Calu3 (cell line): ENCODE results near the gene PANX1. TPM values are rescaled to one million over a fixed set of nuclear protein-coding genes. Genes with fewer than 3 reads are reported as not detected.

Experiments used
- BruUV-seq: library from RNA; stranded (reverse); fragments of 400-500 nt; replicated peaks from 2 replicates; lab custom pipeline; 2021; lab: Mats Ljungman, UMichigan
- CTCF ChIA-PET: fragments of 300-600 bp; sonication (Branson Sonifier 250); formaldehyde crosslinking; loops from one replicate; lab custom pipeline; 2022; ENCODE audit warnings: antibody characterized with exemption; lab: Charles Lee
- DNase-seq: peaks from one replicate; pipeline ENCODE4 v3.0.0; 2022
- H3K27ac Mint-ChIP-seq: one replicate; pipeline ENCODE4 v1.8.0; 2022; ENCODE audit warnings: mixed read lengths; ENCODE audit not compliant: unreplicated experiment
- H3K27me3 Mint-ChIP-seq: one replicate; pipeline ENCODE4 v1.8.0; 2022; ENCODE audit warnings: mixed read lengths; ENCODE audit not compliant: unreplicated experiment
- H3K36me3 Mint-ChIP-seq: one replicate; pipeline ENCODE4 v1.8.0; 2022; ENCODE audit warnings: mild to moderate bottlenecking, moderate library complexity, mixed read lengths; ENCODE audit not compliant: insufficient read depth, unreplicated experiment
- H3K4me1 Mint-ChIP-seq: one replicate; pipeline ENCODE4 v1.8.0; 2022; ENCODE audit warnings: mild to moderate bottlenecking, low read depth, mixed read lengths; ENCODE audit not compliant: unreplicated experiment
- H3K4me3 Mint-ChIP-seq: one replicate; pipeline ENCODE4 v1.8.0; 2022; ENCODE audit warnings: mild to moderate bottlenecking, low read depth, moderate library complexity, mixed read lengths; ENCODE audit not compliant: unreplicated experiment
- H3K9me3 Mint-ChIP-seq: one replicate; pipeline ENCODE4 v1.8.0; 2022; ENCODE audit warnings: low read depth, mixed read lengths; ENCODE audit not compliant: unreplicated experiment
- CTCF ChIP-seq: fragments of 200-600 bp; IDR thresholded peaks from one replicate; pipeline ENCODE4 v1.8.0; 2022; ENCODE audit warnings: antibody characterized with exemption; ENCODE audit not compliant: unreplicated experiment
- intact Hi-C: fragments of 100-400 bp; cut with micrococcal nuclease; formaldehyde crosslinking; loops from one replicate; pipeline ENCODE4 v1.10.0; 2022; ENCODE audit not compliant: unreplicated experiment
- total RNA-seq: library from RNA; stranded (reverse); gene quantifications from 2 replicates; pipeline ENCODE4 v1.2.3, GENCODE V29; 2022

PANX1 gene
- total RNA-seq, 1 experiment from 2014 or later: 20.2 TPM

DNA sequence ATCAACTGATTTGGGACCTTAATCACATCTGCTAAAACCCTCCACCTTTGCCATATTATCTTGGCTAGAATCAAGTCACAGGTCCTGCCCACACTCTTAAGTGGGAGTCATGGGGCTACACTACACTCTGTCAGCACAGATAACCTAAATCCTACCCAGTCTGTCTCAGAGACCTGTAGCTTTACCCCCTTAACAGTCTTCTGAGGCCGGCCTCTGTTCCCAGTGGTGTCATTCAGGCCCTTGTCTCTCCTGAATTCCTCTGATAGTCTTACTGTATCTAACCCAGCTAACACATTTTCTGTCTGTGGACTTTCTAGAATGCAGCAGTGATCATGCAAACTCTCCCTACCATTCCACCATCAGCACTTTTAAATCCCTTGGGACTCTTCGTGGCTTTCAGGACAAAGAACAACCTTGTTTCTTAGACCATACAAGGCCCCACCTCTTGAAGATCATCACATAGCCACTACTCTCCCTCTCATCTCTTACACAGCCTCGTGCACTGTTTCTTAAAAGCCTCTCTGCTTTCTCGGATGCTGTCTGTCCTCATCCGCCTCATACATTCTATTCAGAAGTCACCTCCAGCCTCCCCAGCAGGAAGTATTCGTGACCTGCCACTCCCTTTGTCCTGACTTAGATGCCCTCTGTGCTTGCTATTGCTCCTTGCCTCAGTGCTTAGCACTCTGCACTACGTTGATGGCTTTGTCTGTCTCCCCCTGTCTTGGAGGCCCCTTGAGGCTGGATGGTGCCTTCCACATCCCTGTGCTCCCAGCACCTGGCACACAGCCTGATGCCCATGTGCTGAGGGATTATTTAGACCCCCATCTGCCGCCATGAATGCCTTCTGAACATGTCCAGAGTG is 57.9 kb downstream of the PANX1 start:
- BruUV-seq: no TSS peak
- CTCF ChIA-PET: no interaction called here
- H3K4me1 Mint-ChIP-seq: no peaks in the 10 kb centered on the region
- no peak for TF ChIP-seq CTCF
- no peaks in the 10 kb centered on the region for H3K9me3 Mint-ChIP-seq
- no peak overlapping the region for H3K4me3 Mint-ChIP-seq
- intact Hi-C loops: no loop called here
- H3K27ac Mint-ChIP-seq: no peak overlapping the region
- no peaks in the 10 kb centered on the region for H3K36me3 Mint-ChIP-seq
- DNase-seq: no peak
- H3K27me3 Mint-ChIP-seq: no peaks in the 10 kb centered on the region

- TF ChIP-seq CTCF: no peak
- BruUV-seq: no TSS peak
- Mint-ChIP-seq H3K27me3 (no peaks in the 10 kb centered on the region), H3K4me1 (peaks cover 7% of the 10 kb centered on the region), H3K27ac (no peak overlapping the region), H3K36me3 (no peaks in the 10 kb centered on the region), H3K4me3 (no peak overlapping the region), H3K9me3 (no peaks in the 10 kb centered on the region)
- intact Hi-C loops: no loop called here
- DNase-seq: peak; percentile 7
- CTCF ChIA-PET: no interaction called here
Observed at GRCh38 chr11:94193288-94193687, 64.6 kb downstream of the PANX1 start.

DNA sequence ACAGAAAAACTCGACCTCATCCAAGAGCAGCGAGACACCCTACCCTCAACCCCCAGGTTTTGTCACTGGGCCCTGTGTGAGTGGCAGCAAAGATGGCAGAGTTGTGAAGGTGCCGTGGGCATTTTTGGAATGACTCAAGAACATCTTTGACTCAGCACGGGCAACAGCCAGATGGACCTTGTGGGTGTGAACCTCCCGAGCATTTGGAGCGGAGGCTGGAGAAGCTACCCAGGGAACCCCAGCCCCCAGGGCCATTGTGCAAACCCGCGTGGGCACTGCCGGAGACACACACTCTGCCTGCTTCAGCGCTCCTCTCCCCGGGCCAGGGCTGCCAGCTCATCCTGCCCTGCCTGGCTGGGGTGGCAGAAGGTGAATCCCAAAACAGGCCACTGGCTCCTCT is 66.1 kb downstream of the PANX1 start:
- BruUV-seq: no TSS peak
- TF ChIP-seq CTCF: no peak
- H3K27me3 Mint-ChIP-seq: no peaks in the 10 kb centered on the region
- DNase-seq: no peak
- H3K4me1 Mint-ChIP-seq: peaks cover 7% of the 10 kb centered on the region
- no peaks in the 10 kb centered on the region for H3K9me3 Mint-ChIP-seq
- CTCF ChIA-PET: no interaction called here
- intact Hi-C loops: no loop called here
- H3K4me3 Mint-ChIP-seq: no peak overlapping the region
- no peak overlapping the region for H3K27ac Mint-ChIP-seq
- H3K36me3 Mint-ChIP-seq: no peaks in the 10 kb centered on the region

DNA sequence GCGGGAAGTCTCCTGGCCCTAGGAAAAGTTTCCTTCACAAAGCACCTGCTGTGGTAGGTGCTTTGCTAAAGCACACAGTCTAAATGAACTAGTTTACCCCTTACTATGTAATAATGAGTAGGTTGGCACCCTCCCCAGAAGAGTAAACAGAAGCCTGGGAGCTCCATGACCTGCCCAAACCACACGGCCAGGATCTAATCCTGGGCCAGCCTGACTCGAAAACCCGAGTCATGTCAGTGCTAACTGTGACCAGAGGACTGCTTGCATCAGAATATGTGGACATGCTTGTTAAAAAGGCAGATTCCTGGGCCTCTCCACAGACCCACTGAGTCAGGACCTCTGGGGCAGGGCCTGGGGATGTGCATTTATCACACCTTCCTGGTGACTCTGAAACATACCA is 67.7 kb downstream of the PANX1 start:
- BruUV-seq: no TSS peak
- H3K27ac Mint-ChIP-seq: no peak overlapping the region
- no peaks in the 10 kb centered on the region for H3K36me3 Mint-ChIP-seq
- H3K27me3 Mint-ChIP-seq: no peaks in the 10 kb centered on the region
- intact Hi-C loops: no loop called here
- CTCF ChIA-PET: no interaction called here
- DNase-seq: peak; percentile 9
- no peaks in the 10 kb centered on the region for H3K9me3 Mint-ChIP-seq
- peaks cover 7% of the 10 kb centered on the region for H3K4me1 Mint-ChIP-seq
- no peak for TF ChIP-seq CTCF
- H3K4me3 Mint-ChIP-seq: no peak overlapping the region
